Mammary epithelial cell (primary cell): ENCODE measurements around the gene FAM107A.

Experiments used
- CTCF ChIP-seq, 2 donors: IDR thresholded peaks in 1 of 2; conservative IDR thresholded peaks in 1 of 2; 2 replicates each; pipeline ENCODE4 v1.5.1; 2011 to 2012; ENCODE audit warnings: inconsistent platforms in 2 of 2, low read length in 2 of 2, mild to moderate bottlenecking in 2 of 2, control low read depth in 1 of 2, low read depth in 1 of 2; ENCODE audit not compliant: insufficient read depth in 1 of 2; ENCODE audit errors: extremely low read depth in 1 of 2
- EZH2 ChIP-seq: IDR thresholded peaks from 2 replicates; pipeline ENCODE4 v1.6.1; 2012; ENCODE audit warnings: low read length, inconsistent platforms, borderline replicate concordance

- no peak for TF ChIP-seq CTCF (conservative IDR thresholded peaks at IDR 0.05 in 1 of 2, IDR thresholded peaks at IDR 0.05 in 1 of 2; ENCODE audit: extremely low read depth in 1 of 2, insufficient read depth in 1 of 2, low read depth in 1 of 2, low read length in 2 of 2)
- TF ChIP-seq EZH2: no peak
These were observed 10.0 kb downstream of the FAM107A start for GRCh38 chr3:58567251-58567515.
